LNCAP (cell line): ENCODE measurements around the gene CFAP57.

ENCODE experiments used
- CTCF ChIP-seq: fragments of 450-650 bp; IDR thresholded peaks from 2 replicates; pipeline ENCODE4 v1.5.1; 2017; ENCODE audit warnings: mild to moderate bottlenecking

The CFAP57 gene

GRCh38 chr1:43137445-43138052 lies 34.6 kb upstream of the CFAP57 start:
- no peak for TF ChIP-seq CTCF

- no peak for TF ChIP-seq CTCF
Measured at GRCh38 chr1:43140010-43140409, 32.1 kb upstream of the CFAP57 start.

GRCh38 chr1:43140583-43140982 lies 31.5 kb upstream of the CFAP57 start:
- no peak for TF ChIP-seq CTCF

GRCh38 chr1:43143441-43143888 lies 28.7 kb upstream of the CFAP57 start:
- TF ChIP-seq CTCF, result peak; percentile 54; the same call in 1 of the 2 replicates

- TF ChIP-seq CTCF, result no peak
Measured at GRCh38 chr1:43144237-43144636, 27.9 kb upstream of the CFAP57 start.

GRCh38 chr1:43147625-43148327 lies 24.4 kb upstream of the CFAP57 start:
- TF ChIP-seq CTCF, result no peak

- no peak for TF ChIP-seq CTCF
Measured at GRCh38 chr1:43149889-43150288, 22.2 kb upstream of the CFAP57 start.
